GM11168 (cell line): ENCODE measurements around the gene MRPL53.

Experiments used
- in situ Hi-C: fragments of 300-500 bp; cut with MboI; formaldehyde crosslinking; loops from one replicate; pipeline ENCODE4 v1.12.0; 2022; ENCODE audit warnings: low sequenced_read_pairs; ENCODE audit not compliant: unreplicated experiment

MRPL53 gene

DNA sequence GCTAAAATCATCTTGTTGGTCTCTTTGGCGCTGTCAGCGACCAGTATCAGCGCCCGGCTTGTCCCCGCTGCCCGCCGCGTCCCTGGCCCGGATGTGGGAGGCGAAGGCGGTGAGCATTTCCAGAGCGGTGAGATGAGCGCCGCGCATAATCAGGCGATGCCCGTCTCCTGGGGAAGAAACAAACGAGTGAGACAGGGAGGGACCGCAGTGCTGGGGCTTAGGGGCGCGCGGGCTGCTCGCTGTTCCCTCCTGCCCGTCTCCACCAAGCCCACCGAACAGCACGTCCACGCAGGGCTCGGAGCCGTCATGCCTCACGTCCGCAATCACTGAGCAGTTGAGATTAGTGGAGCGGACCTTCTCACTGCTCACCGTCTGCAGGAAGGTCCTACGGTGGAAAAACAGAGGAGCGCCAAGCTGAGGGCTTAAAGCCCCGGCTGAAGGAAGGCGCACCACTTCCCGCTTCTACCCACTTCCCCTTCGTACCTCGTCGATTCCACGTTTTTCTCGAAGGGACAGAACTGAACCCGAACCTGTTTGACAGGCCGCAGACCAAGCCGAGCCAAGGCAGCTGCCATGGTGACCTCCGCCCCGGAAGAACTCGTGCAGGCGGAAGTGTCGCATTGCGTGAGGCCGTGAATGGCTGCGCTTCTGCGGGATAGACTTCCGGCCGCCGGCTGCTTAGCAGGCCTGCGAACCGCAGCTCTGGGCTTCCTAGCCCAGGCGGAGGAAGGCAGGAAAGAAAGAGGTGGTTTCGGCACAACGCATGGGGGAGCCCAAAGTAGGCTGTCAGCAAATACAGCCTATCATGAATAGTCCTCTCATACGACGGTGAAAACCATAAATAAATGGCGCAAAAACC lies at the start of gene MRPL53:
Gene MRPL53 (minus strand): TSS at position 595 of the 859 bp plus-strand sequence. CDS start 20 bp downstream, at position 575.
- in situ Hi-C loops, result no loop called here

DNA sequence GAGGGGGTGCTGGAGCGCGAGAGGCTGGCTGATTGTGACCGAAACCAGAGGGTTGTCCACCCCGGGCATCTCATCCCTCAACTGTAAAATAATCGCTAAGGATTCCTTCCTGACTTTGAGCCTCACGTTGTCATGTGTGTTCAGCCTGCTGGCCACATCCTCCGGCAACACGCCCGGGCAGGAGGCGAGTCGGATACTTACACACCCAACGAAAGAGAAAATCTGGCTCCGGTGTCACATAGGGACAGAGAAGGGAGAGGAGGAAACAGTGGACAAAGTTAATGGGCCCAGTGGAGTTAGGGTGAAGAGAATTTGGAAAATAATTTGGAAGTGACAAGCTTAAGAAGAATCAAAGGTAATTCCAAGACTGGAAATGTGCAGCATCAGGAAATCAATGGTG lies 44.2 kb upstream of the MRPL53 start:
- in situ Hi-C loops, result no loop called here

DNA sequence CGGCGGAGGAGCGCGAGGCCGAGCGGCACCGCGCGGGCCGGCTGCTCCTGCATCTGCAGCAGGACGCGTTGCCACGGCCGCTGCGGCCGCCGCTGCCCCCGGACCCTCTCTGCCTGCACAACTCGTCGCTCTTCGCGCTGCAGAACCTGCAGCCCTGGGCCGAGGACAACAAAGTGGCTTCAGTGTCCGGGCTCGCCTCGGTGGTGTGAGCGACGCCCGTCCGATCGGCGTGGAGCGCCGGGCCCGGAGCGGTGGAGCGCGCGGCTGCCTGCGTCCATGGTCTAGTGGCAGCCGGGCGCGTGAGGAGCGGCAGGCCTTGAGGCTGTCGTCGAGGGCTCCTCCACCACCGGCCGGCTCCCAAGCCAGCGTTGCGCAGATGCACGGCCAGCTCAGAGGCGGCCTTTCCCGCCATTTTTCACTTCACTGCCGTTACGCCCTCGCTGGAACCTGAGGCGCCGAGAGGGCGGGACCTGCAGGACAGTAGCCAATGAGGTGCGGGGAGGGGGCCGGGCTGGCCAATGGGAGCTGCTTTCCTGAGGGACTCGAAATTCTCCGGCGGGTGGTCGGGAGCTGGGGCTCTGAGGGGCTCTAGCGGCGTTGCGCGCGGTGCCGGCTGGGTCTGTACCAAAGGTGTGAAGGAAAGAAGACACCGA lies 43.6 kb upstream of the MRPL53 start:
- in situ Hi-C loops, result no loop called here

DNA sequence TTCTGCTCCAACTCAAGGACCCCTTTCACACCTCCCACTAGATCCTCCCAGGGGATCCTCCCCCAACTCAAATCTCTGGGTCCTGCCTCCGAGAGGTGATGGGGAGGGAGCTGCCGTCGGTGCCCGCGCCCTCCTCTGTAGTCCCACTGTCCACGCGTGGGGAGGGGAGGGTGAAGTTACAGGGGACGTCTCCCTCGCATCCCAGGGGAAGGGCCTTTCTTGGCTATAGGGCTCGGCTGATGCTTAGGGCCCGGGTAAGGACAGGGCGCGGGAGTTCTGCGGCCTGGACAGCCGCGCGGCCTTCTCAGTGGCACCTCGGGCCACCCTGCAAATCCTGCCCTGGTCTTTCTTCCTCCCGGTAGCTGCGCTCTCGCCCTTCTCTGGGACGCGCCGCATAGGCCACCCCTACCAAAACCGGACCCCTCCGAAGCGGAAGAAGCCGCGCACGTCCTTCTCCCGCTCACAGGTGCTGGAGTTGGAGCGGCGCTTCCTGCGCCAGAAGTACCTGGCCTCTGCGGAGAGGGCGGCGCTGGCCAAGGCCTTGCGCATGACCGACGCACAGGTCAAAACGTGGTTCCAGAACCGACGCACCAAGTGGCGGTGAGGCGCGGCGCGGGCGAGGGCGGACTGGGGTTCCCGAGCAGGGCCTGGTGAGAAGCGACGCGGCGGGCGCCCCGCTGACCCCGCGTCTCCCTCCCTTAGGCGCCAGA lies 42.9 kb upstream of the MRPL53 start:
- in situ Hi-C loops, result no loop called here

DNA sequence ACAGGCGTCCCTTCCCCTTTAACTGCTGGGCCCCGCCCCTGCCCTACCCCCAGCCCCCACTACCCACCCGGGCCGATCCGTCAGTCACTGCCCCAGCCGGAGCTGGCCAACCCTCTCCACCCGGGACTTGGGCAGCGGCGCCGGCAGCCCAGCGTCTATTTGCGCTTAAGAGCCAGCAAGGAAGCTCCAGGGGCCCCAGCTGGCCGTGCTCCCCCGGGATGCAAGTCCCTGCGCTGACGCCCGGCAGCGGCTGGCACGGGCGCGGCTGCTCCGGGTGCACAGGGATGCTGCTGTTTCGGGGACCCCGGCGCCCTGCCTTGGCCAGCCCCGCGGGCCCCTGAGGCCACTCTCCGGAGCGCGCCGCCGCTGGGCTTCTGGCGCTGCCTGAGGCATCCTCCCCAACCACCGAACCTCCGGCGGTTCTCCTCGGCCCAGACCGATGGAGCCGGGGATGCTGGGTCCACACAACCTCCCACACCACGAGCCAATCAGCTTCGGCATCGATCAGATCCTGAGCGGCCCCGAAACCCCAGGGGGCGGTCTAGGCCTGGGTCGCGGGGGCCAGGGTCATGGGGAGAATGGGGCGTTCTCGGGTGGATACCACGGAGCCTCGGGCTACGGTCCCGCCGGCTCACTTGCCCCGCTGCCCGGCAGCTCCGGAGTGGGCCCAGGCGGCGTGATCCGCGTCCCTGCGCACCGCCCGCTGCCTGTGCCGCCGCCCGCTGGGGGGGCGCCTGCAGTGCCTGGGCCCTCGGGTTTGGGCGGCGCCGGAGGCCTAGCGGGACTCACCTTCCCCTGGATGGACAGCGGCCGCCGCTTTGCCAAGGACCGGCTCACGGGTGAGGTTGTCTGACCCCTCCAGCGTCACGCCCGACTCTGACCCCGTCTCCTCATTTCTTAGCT lies 42.1 kb upstream of the MRPL53 start, which contains the start of gene TLX2:
Gene TLX2 (plus strand): TSS at position 83 of the 903 bp plus-strand sequence. CDS start 357 bp downstream, at position 440.
- in situ Hi-C loops, result no loop called here

DNA sequence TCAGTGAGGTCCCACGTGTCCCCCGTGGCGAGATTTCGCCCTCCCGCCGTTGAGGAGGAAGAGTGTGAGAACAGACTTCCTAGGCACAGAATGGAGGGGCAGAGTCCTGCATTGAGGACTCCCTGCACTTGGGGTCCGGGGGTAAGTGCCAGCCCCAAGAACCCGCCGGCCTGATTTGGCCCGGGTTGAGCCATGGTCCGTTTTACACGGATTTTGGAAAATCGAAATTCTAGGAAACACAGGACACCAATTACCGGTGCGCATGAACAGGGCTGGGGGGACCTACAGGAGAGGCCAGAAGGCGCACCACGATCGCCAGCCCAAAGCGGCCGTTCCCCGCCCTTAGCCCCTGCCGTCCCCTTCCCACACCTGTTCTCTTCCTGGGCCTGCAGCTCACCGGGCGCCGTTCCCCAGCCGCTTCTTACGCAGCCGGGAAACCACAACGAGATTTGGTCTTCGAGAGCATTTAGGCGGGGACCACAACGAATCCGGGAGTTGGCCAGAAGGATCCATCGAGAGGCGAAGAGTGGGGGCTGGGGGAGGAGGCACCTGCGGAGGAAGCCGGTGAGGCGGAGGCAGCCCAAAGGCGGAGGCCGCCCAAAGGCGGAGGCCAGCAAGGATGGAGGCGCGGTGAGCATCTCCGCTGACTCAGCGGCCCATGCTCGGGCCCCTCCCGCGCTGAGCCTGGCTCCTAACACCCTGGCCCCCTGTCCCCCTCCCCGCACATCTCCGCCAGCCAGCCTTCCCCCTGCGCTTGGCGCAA lies 41.3 kb upstream of the MRPL53 start:
- in situ Hi-C loops, result no loop called here

DNA sequence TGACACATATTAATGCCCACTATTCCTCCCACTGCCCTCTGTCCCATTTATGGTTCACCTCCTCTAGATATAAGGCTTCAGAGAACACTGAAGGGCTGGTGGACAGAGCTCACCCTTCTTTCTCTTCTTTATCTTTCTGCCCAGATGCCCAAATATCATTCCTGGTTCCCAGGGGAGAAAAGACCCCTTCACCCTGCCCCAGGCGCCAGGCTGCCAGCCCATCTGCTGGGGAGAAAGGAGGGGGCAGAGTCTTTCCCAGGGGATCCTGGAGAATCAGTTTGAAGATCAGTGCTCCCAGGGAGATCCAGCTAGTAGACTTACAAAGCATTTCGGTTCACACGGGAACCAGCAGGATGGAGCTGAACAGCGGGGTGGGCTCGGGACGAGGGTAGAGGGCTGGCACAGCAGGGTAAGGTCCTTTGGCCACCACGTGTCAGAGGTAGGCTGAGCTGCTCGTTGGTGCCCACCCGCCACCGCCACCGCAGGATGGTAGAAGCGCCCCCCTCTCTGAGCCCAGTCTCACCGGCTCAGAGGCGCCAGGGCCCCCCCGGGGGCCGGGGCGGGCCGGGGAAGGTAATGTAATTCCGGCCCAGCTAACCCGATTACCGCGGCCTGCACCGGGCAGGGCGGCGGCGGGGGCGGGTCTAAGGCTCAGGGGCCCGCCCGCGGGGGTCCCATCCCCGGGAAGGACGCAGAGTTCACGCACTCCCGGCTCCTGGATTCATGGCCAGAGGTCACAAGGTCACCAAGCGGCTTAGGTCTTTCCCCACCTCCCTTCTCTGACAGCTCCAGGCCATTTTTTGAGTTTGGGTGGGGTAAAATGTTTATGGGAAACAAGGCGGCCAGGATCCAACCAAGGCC lies 40.5 kb upstream of the MRPL53 start:
- in situ Hi-C loops, result no loop called here

DNA sequence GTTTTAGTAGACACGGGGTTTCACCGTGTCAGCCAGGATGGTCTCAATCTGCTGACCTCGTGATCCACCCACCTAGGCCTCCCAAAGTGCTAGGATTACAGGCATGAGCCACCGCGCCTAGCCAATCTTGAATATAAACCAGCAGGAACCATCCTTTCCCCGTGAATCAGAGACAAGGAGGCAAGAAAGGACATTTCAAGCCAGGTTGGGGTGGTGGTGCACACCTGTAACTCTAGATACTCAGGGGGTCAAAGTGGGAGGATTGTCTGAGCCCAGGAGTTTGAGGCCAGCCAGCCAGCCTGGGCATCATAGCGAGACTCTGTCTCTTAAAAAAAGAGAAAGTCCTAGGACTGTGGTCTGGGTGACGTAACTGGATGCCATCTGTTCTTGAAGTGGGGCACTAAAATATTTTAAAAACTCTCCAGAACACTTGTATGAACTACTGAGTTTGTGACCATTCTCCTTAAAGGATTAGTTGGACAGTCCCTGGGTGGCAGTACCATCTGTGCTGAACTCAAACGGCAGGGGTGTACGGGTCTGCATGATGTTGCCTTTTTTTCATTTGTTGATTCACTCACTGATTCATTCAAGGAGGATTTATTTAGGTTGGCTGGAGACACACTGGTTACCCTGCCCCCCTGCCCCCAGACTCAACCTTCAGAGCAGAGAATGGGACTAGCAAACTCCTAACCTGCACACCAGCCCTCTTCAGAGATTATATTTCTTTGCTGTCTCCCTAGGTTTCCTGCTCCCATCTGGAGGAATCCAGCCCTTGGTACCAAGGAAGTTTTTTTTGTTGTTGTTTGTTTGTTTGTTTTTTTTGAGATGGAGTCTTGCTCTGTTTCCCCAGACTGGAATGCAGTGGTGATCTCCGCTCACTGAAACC lies 38.9 kb upstream of the MRPL53 start:
- in situ Hi-C loops, result no loop called here

DNA sequence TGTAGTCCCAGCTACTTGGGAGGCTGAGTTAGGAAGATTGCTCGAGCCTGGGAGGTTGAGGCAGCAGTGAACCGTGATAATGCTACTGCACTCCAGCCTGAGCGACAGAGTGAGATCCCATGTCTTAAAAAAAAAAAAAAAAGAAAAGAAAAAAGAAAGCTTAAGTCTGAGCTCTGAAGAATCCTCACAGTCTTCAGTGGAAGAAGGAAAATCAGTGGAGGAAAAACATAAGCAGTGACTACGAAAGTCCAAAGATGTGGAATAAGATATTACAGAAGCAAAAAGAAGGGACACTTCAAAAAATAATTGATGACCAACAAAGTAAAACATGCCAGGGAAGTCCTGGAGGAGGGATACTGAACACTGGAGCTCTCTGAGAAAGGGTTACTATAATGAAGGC lies 37.8 kb upstream of the MRPL53 start:
- in situ Hi-C loops, result no loop called here

DNA sequence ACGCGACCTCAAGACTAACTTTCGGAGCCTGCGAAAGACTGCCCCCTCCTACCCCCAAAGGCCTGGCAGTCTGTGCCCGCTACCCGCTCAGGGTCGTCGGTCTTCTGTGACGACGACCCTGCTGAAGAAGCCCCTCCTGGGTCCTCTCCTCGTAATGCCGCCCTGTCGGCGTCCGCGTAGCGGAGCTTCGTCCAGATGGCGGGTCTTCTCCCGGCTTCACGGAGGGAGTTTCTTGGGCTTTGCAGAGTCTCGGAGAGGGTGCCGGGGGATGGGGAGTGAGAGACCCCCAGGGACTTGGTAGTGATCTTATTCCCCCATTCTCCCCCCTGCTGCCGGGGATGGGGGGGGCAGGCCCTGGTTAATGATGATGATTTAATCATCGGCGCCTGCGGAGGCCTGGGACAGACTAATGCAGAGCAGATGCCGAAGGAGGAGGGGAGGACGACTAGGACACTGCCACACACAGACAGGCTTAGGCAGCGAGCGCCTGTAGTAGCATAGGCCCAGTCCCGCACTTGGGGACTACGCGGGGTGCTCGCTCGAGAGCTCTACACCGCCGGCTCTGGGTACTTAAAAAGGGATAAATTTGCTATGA lies 35.5 kb upstream of the MRPL53 start:
- in situ Hi-C loops, result no loop called here

DNA sequence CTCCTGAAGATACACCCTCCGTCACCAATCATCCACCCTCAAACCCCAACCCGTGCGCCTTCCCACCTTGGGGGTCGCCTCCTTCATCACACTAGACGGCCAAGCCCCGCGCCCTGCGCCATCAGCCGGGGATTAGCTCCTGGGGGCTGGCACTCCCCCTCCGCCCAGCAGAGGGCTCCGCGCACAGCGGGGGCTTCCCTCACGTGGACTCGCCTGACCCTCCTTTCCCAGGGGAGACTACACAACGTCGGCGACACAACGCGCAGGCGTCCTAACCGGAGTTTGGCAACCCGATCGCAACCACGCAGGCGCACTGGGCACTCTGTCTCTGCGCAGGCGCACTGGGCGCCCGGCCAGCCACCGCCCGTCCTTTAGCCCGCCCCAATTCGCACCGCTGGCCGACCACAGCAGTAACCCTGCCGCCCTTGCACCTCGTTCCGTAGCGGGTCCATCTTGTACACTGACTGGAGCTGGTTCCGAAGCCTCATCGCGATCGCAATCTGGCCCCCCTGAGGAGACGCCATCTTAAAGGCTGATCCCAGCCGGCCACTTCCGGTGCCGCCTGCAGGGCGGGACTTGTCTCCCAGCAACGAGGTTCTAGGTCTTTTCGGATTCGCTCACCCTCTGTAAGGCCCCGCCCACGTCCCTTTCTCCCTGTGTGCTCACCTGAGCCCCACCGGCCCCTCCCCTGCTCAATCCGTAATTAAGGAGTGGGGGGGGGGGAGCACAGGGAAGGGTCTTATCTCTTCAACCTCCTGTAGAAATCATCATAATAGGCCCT lies 34.9 kb upstream of the MRPL53 start, which contains the start of gene PCGF1:
Gene PCGF1 (minus strand): TSS at position 551 of the 781 bp plus-strand sequence. CDS start 27 bp downstream, at position 524.
- in situ Hi-C loops, result no loop called here

DNA sequence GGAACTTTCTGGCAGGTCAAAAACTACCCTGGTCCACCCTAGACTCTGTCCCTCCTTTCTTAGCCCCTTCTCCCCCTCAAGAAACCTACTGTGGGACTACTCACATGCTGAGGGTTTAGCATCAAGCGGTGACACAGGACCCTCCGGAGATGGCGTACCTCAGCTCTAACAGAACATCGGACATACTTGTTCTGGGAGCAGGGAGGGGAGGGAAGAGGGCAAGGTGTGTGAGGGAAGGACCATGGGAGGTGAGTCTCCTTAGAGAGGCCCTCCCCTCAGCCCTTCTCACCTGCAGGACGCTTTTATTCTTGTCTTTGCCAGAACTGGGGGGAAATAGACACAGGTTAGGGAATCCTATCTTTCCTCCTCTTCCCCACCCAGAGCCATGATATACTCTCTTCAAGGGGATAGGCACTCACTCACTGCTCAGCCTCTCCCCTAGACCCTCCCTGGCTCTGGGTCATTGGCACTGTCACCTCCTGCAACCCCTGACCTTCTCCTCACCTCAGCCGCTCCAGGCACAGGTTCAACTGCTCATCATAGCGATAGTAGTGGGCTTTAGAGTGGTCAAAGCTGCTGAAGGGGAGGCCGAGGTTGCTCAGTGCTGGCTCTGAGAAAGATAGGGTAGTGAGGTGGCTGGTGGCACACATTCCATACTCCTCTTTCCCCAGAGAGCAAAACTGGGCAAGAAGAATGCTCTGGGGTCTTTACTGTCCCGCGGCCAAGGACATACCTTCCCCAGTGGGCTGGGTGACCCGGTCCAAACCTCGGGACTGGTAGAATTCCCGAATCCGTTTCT lies 33.2 kb upstream of the MRPL53 start:
- in situ Hi-C loops, result no loop called here

DNA sequence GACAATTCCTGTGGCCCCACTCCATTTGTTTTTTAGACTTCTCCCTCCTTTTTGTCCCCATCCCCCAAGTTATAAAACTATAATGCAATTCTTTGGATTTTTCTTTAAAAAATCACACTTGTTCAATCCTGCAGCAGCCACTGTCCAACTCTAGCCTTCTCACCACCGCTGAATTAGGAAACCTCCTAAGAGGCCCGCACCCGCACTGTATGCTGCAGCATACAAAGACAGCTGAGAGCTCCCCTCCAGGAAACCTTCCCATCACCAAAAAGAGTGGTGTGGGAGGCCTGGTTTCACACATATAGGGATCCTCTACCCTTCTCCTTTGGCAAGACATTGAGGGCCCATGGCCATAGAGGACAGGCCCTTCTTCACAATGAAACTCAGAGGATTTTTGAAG lies 32.1 kb upstream of the MRPL53 start:
- in situ Hi-C loops, result no loop called here

DNA sequence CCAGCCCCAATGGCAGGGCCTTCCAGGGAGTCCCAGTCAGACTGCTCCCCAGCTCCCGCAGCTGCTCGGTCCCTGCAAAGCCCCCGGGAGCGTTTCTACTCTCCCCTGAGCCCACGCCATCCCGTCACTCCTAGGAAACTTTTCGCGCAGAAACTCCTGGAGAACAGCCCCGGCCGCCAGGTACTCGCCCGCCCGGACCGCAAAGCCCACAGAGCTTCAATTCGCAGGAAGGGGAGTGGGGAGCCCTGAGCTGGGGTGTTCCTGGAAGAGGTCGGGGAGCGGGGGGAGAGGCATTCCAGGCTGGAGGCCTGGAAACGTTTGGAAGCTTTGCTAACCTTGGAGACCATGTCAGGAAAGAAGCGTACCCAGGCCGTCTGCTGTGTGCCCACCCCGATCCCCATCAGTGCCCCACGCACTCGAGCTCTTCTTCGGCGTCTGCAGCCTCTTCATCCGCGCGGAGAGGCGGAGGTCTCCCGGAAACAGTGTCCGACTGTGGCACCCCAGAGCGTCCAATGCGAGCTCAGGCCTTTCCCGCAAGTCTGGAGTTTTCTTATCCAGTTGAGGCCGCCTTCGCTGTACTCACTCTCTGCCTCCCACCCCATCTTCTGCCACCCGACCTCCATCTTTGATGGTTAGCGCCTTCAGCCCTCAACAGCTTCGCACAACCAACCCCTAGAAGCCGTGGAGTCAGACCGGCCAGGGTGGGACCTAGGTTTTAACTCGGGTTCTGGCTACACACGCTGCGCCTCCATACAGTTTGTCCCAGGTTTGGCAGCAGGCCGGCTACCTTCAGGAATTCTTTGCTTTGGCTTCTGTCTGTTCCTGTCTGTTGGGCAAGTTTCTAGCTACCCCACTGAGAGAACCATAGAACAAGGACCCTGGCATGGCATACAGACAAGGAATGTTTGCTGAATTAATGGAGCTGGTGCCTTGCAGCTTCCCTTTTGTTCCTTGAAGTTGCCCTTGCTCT lies 31.3 kb upstream of the MRPL53 start:
- in situ Hi-C loops, result no loop called here
